GM12878 (cell line): ENCODE results near the gene ZNF296. TPM values are rescaled to one million over a fixed set of nuclear protein-coding genes. Genes with fewer than 3 reads are reported as not detected.

ENCODE experiments used
- BHLHE40 ChIP-seq, 2 experiments: fragments of 450-650 bp in 1 of 2; IDR thresholded peaks; 2 replicates each; pipeline ENCODE4 v1.6.1; 2011 to 2017; ENCODE audit warnings: low read depth in 2 of 2, borderline replicate concordance in 1 of 2, improper control_type of control experiment in 1 of 2, low read length in 1 of 2, mild to moderate bottlenecking in 1 of 2
- DPF2 ChIP-seq: fragments of 450-650 bp; IDR thresholded peaks from 2 replicates; pipeline ENCODE4 v1.6.1; 2017; ENCODE audit warnings: mild to moderate bottlenecking
- ETV6 ChIP-seq, 2 experiments: fragments of 450-650 bp in 1 of 2; IDR thresholded peaks in 1 of 2; conservative IDR thresholded peaks in 1 of 2; 2 replicates each; pipeline ENCODE4 v1.6.1; 2014; ENCODE audit warnings: antibody characterized with exemption in 1 of 2, borderline replicate concordance in 1 of 2, low read depth in 1 of 2, mild to moderate bottlenecking in 1 of 2, moderate library complexity in 1 of 2
- MYC ChIP-seq: IDR thresholded peaks from 2 replicates; pipeline ENCODE4 v1.6.1; 2011; ENCODE audit warnings: mild to moderate bottlenecking, low read length, moderate library complexity, inconsistent platforms; ENCODE audit not compliant: insufficient read depth, insufficient replicate concordance, insufficient read length, severe bottlenecking
- NR2F1 ChIP-seq: fragments of 450-650 bp; conservative IDR thresholded peaks from 2 replicates; pipeline ENCODE4 v1.6.1; 2017; ENCODE audit warnings: mild to moderate bottlenecking
- RB1 ChIP-seq: fragments of 450-650 bp; formaldehyde crosslinking; IDR thresholded peaks from 2 replicates; pipeline ENCODE4 v1.6.1; 2017; ENCODE audit warnings: mild to moderate bottlenecking, borderline replicate concordance
- RBBP5 ChIP-seq: fragments of 200-600 bp; sonication (generic); conservative IDR thresholded peaks from 2 replicates; pipeline ENCODE4 v1.6.1; 2016
- RELA ChIP-seq: fragments of 450-650 bp; IDR thresholded peaks from 2 replicates; pipeline ENCODE4 v1.8.0; 2014; ENCODE audit warnings: borderline replicate concordance; ENCODE audit not compliant: partially characterized antibody
- SP1 ChIP-seq: IDR thresholded peaks from one replicate; pipeline ENCODE4 v1.6.1; 2011; ENCODE audit warnings: low read depth, low read length
- STAT1 ChIP-seq: fragments of 450-650 bp; conservative IDR thresholded peaks from 2 replicates; pipeline ENCODE4 v1.6.1; 2014; ENCODE audit warnings: antibody characterized with exemption, mild to moderate bottlenecking
- TAF1 ChIP-seq: IDR thresholded peaks from 2 replicates; pipeline ENCODE4 v1.6.1; 2011; ENCODE audit warnings: mild to moderate bottlenecking, low read depth, low read length, borderline replicate concordance
- ZNF217 ChIP-seq: fragments of 450-650 bp; IDR thresholded peaks from 2 replicates; pipeline ENCODE4 v1.6.1; 2017; ENCODE audit warnings: antibody characterized with exemption, mild to moderate bottlenecking
- ZNF24 ChIP-seq: fragments of 450-650 bp; IDR thresholded peaks from 2 replicates; pipeline ENCODE4 v1.6.1; 2017; ENCODE audit warnings: antibody characterized with exemption, mild to moderate bottlenecking
- polyA plus RNA-seq, 11 experiments: library from polyadenylated mRNA; depleted of rRNA in 4 of 11; unstranded in 6 of 11; stranded (reverse) in 5 of 11; fragments of >200 nt; fragmentation: Nextera tagmentation in 4 of 11; fragmentation: Illumina TruSeq in 1 of 11; extraction: Ambion mirVana in 4 of 11; extraction: Trizol in 1 of 11; gene quantifications; 1 replicate in 1 of 11; 2 replicates in 10 of 11; pipeline versions ENCODE4 v1.2.1 to v1.2.3, GENCODE V29; 2011 to 2016; ENCODE audit warnings: inconsistent platforms in 2 of 11, missing spikeins in 2 of 11, low read depth in 1 of 11
- total RNA-seq, 4 experiments: library from RNA; depleted of rRNA in 3 of 4; stranded (reverse); fragments of >200 nt in 3 of 4; fragmentation: Illumina TruSeq in 1 of 4; extraction: Trizol in 1 of 4; gene quantifications; 2 replicates each; pipeline versions ENCODE4 v1.2.1 to v1.2.3, GENCODE V29; 2013 to 2021
- TF ChIP-seq, protein P1 (sequence below): fragments of 450-650 bp; IDR thresholded peaks from 2 replicates; pipeline ENCODE4 v1.6.1; 2014; ENCODE audit warnings: mild to moderate bottlenecking
- TF ChIP-seq, protein P2 (sequence below): IDR thresholded peaks from 2 replicates; pipeline ENCODE4 v1.6.1; 2012; ENCODE audit warnings: low read depth, low read length, improper control_type of control experiment
- TF ChIP-seq, protein P3 (sequence below): fragments of 450-650 bp; IDR thresholded peaks from 2 replicates; pipeline ENCODE4 v1.6.1; 2017; ENCODE audit warnings: mild to moderate bottlenecking, moderate library complexity
- TF ChIP-seq, protein P4 (sequence below): fragments of 450-650 bp; IDR thresholded peaks from 2 replicates; pipeline ENCODE4 v1.6.1; 2016; ENCODE audit warnings: mild to moderate bottlenecking

The ZNF296 gene
- total and polyA plus RNA-seq, 10 of the 15 experiments (the other 5 are each of a cell fraction or from before 2014, with no cell fraction given): 0.44 to 23.6 (median 3.5) TPM; not detected in 1

GRCh38 chr19:45076029-45076850 lies at the start of gene ZNF296 (continued):
- TF ChIP-seq STAT1 (no peak), RELA (no peak), TAF1 (peak; percentile 61; the same call in 1 of the 2 replicates), DPF2 (0 out of 2 replicates have a peak, but pooled peaks have one; percentile 44), ETV6 (conservative IDR thresholded peaks at IDR 0.05 in 1 of 2, IDR thresholded peaks at IDR 0.05 in 1 of 2; ENCODE audit: borderline replicate concordance in 1 of 2, low read depth in 1 of 2) (no peak), SP1 (peak; percentile 28), RBBP5 (no peak), MYC (peak; percentile 31), NR2F1 (peak; percentile 96), BHLHE40 (IDR thresholded peaks at IDR 0.05; ENCODE audit: borderline replicate concordance in 1 of 2, low read depth in 2 of 2, low read length in 1 of 2) (peak; percentile 99 to 100), RB1 (peak; percentile 43; the same call in 1 of the 2 replicates), ZNF217 (peak; percentile 68; the same call in 1 of the 2 replicates), ZNF24 (0 out of 2 replicates have a peak, but pooled peaks have one; percentile 36)
- TF ChIP-seq, protein P1, sequence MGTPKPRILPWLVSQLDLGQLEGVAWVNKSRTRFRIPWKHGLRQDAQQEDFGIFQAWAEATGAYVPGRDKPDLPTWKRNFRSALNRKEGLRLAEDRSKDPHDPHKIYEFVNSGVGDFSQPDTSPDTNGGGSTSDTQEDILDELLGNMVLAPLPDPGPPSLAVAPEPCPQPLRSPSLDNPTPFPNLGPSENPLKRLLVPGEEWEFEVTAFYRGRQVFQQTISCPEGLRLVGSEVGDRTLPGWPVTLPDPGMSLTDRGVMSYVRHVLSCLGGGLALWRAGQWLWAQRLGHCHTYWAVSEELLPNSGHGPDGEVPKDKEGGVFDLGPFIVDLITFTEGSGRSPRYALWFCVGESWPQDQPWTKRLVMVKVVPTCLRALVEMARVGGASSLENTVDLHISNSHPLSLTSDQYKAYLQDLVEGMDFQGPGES: no peak
- TF ChIP-seq, protein P2, sequence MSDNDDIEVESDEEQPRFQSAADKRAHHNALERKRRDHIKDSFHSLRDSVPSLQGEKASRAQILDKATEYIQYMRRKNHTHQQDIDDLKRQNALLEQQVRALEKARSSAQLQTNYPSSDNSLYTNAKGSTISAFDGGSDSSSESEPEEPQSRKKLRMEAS: peak; percentile 79; the same call in 1 of the 2 replicates
- TF ChIP-seq, protein P3, sequence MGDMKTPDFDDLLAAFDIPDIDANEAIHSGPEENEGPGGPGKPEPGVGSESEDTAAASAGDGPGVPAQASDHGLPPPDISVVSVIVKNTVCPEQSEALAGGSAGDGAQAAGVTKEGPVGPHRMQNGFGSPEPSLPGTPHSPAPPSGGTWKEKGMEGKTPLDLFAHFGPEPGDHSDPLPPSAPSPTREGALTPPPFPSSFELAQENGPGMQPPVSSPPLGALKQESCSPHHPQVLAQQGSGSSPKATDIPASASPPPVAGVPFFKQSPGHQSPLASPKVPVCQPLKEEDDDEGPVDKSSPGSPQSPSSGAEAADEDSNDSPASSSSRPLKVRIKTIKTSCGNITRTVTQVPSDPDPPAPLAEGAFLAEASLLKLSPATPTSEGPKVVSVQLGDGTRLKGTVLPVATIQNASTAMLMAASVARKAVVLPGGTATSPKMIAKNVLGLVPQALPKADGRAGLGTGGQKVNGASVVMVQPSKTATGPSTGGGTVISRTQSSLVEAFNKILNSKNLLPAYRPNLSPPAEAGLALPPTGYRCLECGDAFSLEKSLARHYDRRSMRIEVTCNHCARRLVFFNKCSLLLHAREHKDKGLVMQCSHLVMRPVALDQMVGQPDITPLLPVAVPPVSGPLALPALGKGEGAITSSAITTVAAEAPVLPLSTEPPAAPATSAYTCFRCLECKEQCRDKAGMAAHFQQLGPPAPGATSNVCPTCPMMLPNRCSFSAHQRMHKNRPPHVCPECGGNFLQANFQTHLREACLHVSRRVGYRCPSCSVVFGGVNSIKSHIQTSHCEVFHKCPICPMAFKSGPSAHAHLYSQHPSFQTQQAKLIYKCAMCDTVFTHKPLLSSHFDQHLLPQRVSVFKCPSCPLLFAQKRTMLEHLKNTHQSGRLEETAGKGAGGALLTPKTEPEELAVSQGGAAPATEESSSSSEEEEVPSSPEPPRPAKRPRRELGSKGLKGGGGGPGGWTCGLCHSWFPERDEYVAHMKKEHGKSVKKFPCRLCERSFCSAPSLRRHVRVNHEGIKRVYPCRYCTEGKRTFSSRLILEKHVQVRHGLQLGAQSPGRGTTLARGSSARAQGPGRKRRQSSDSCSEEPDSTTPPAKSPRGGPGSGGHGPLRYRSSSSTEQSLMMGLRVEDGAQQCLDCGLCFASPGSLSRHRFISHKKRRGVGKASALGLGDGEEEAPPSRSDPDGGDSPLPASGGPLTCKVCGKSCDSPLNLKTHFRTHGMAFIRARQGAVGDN: peak; percentile 87
- TF ChIP-seq, protein P4, sequence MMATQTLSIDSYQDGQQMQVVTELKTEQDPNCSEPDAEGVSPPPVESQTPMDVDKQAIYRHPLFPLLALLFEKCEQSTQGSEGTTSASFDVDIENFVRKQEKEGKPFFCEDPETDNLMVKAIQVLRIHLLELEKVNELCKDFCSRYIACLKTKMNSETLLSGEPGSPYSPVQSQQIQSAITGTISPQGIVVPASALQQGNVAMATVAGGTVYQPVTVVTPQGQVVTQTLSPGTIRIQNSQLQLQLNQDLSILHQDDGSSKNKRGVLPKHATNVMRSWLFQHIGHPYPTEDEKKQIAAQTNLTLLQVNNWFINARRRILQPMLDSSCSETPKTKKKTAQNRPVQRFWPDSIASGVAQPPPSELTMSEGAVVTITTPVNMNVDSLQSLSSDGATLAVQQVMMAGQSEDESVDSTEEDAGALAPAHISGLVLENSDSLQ: peak; percentile 77
